IPS-11a (cell line): ENCODE results near the gene SYT17.

ENCODE experiments used
- H3K4me3 ChIP-seq: one replicate; pipeline ENCODE4 v1.5.1; 2013; ENCODE audit warnings: low read depth, low read length, control low read depth

The SYT17 gene

DNA sequence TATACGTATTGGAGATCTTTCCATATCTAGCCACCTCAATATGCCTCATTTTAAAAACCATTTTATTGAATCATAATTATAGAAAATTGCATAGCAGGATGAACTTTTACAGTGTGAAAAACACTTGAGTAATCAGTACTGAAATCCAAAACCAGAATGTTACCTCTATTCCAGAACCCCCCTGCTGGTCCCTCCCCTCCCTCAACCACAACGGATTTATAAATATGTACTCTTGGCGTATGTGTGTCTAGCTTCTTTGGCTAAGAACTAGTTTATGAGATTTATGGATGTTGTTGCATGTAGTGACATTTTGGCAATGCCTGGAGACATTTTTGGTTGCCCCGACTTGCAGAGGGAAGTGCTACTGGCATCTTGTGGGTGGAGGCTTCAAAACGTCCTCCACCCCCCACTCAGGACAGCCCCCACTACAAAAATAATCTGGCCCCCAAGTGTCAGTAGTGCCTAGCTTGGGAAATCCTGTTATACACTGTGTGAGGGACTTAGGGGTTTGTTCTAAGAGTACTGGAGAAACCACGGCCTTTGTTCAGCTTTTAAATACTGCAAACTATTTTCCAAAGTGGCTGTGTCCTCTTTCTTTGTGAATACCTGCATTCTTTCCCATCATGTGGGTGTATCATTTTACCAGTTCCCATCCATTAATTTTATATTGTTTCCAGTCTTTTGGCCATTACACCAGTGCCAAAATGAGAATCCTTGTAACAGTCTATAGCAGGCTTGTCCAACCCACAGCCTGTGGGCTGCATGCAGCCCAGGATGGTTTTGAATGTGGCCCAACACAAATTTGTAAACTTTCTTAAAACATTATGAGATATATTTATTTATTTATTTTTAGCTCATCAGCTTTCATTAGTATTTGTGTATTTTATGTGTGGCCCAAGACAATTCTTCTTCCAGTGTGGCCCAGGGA, 30.6 kb upstream of the SYT17 start:
- H3K4me3 ChIP-seq, result no peak overlapping the region

DNA sequence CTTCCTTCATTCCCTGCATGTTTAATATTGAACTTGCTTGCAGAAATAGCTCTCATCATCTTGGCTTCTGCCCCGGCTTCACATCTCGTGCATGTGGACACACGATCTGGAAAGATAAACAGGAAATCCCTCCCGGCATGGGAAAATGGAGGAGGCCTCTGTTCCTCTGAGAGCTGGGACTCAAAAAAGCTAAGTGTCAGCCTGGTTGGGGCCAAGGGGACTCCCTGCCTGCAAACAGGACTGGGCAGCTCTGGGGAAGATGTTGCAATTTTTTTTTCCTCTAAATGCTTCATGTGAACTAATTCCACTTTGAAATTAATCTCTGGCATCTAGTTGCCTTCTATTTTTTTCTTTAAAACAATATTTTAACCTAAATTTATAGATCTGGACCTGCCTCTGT, 29.4 kb upstream of the SYT17 start:
- H3K4me3 ChIP-seq, result no peak overlapping the region

DNA sequence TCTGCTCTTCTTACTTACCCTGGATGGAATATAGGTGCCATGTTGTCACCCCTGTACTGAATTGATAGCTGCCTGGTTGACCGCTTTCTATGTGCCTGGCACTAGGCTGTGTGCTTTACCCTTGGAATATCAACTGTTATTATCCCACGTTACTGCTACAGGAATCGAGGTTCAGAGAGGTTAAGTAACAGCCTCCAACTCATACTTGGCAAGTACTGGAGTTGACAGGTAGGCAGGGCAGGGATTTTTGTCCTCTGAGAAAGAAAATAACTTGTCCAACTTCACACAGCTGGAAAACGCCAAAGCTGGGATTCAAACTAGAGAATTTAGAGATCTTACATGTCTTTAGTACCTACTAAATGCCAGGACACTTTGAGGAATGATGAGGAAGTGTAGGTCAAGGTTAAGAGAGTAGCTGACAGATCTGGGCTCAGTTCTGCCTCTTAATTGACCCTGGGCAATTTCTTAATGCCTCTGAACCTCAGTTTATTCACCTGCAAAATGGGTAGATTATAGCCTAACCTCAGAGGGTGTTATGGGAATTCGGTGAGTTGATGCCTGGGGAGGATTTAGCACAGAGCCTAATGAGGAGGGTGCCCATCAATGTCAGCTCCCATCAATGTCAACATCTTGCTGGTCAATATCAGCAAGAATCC, 28.5 kb upstream of the SYT17 start:
- no peak overlapping the region for H3K4me3 ChIP-seq

DNA sequence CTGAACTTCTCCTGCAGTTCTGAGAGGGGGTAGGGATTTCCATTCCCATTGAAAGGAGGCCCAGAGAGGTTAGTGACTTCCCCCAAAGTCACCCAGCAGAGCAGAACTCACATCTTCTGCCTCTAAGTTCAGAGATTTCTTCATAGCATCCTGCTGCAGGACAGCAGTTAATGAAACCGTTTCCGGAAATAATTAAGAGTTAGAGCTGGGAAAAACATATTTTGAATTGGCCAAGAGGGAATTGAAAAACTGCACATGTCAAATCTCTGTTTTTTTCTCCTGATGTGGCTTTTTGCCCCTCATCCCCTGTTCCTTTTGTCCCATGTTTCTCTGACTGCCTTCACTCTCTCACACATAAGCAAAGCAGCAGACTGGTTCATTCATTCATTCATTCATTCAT, 27.6 kb upstream of the SYT17 start:
- no peak overlapping the region for H3K4me3 ChIP-seq

DNA sequence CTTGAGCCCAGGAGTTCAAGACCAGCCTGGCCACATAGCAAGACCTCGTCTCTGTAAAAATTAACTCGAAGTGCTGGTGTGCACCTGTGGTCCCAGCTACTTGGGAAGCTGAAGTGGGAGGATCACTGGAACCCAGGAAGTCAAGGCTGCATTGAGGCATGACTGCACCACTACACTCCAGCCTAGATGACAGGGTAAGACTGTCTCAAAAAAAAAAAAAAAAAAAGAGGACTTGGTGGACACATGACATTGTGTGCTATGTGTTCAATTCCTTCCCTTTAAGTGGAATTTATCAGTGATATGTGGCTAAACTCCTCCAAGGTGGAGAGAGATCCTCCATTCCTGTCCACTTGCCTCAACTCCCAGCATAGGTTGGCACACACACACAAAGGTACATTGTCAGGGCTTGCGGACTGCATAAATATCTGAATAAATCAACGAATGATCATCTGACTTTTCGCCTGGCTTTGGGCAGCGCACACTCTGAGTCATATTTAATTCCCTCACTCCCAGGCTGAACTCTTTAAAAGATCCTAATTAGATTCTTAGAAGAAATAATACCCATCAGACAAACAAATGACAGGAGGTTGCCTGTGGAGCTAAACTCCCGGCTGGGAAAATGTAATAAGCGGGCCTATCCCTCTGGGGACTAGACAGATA, 25.0 kb upstream of the SYT17 start:
- H3K4me3 ChIP-seq, result no peak overlapping the region

DNA sequence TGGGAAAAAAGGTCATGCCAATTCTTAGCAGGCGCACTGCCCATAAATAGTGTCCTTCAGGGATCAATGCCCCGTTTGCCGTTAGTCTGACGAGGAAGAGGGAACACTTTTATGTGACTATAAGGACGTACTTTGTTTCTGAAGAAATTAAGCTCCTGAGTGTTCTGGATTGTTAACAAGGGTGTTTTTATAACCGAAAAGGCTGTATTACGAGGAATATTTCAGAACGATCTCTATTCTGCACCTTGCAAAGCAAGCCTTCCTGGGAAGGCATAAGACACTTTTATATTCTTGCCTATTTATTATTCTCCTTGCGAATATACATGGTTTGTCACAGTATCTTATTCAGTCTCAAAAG, 24.5 kb upstream of the SYT17 start:
- no peak overlapping the region for H3K4me3 ChIP-seq

DNA sequence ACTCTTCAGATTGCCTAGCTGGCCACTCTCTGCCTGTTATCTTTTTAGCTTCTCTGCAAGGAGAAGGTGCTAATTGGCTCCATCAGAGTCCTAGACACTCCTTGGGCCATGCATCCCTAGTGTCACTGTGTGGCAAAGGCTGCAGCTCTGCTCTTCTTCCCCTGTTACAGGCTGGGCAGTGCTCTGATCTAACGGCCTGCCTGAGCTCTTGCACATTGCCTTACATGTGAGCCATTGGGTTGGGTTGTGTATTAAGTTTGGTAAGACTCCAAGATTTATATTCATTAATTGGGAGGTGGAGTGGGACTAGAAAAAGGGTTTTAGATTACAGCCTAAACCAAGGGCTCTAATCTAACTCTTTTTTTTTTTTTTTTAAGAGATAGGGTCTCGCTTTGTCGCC, 23.0 kb upstream of the SYT17 start:
- no peak overlapping the region for H3K4me3 ChIP-seq

DNA sequence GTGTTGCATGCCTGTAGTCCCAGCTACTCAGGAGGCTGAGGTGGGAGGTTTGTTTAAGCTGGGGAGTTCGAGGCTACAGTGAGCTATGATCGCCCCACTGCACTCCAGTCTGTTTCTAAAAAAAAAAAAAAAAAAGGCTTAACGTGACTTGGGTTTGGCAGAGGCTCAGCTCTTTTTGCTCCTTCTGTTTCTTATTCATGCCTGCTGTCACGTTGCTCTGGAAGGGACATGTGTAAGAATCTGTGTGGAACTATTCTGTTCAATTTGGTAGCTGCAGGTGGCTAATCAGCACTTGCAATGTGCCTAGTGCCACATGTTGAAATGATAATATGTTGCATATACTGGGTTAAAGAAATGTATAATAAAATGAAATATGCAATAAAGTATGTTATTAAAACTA, 20.9 kb upstream of the SYT17 start:
- no peak overlapping the region for H3K4me3 ChIP-seq

DNA sequence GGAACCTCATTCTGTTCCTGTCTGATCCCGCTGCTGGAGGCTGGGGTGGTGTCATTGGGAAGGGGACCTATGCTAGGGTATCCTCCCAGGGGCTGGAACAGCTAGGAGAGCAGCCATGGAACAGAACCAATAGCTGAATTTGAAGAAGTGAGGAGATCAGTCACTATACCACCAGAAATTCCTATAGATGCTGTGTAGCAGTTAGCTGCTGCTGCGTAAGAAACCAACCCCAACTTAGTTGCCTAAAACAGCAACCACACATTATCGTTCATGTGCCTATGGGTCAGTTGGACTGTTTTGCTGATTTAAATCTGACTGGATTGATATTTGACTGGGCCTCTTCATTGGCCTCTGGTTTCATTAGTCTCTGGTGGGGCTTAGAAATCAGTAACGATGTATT, 20.4 kb upstream of the SYT17 start:
- H3K4me3 ChIP-seq, result no peak overlapping the region

DNA sequence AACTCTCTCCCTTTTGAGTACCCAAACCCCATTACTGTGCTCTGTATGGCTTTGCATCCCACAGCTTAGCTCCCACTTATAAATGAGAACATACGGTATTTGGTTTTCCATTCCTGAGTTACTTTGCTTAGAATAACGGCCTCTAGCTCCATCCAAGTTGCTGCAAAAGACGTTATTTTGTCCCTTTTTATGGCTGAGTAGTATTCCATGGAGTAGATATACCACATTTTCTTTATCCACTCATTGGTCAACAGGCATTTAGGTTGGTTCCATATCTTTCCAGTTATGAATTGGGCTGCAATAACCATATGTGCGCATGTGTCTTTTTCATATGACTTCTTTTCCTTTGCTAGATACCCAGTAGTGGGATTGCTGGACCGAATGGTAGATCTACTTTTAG, 19.9 kb upstream of the SYT17 start:
- H3K4me3 ChIP-seq, result no peak overlapping the region

DNA sequence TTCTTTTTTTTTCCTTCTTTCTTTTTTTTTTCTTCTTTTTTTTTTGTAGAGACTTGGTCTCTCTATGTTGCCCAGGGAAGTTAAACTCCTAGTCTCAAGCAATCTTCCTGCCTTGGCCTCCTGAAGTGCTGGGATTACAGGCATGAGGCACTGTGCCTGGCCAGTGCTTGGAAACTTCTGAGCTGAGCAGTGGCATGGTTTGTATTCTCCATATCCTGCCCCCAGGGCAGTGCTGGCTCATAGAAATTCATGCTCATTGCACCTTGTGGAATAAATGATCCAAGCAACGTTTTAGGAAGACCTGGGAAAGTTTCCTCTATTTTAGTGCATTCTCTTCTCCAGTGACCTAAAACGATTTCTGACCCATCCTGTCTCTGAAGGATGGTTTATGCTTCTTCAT, 16.7 kb upstream of the SYT17 start:
- no peak overlapping the region for H3K4me3 ChIP-seq

DNA sequence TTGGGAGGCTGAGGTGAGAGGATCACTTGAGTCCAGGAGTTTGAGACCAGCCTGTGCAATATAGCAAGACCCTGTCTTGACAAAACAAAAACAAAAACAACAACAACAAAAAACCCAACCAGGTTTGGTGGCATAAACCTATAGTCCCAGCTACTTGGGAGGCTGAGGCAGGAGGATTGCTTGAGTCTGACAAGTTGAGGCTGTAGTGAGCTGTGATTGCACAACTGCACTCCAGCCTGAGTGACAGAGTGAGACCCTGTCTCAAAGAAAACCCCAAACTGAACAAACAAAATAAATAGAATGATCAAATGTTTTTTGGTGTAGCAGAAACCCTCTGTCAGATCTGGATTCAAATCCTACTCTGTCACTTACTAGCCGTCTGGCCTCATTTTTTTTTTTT, 16.0 kb upstream of the SYT17 start:
- H3K4me3 ChIP-seq, result no peak overlapping the region

DNA sequence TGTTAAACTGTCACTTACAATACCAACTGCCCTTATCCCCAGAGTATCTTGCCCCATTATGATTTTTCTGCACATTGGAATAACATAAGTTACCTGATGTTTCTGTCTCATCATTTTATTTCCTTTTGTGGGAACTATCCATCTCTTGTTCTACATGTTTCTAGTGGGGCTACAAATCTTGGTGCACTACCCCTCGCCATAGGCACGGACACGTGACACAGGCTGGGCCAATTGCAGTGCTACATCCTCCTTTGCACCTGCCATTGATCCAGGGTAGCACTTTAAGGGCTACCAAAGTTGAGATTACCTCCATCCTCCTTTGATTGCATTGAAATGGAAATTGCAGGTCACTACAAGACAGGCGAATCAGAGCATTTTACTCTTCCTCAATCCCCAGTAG, 14.2 kb upstream of the SYT17 start:
- no peak overlapping the region for H3K4me3 ChIP-seq

DNA sequence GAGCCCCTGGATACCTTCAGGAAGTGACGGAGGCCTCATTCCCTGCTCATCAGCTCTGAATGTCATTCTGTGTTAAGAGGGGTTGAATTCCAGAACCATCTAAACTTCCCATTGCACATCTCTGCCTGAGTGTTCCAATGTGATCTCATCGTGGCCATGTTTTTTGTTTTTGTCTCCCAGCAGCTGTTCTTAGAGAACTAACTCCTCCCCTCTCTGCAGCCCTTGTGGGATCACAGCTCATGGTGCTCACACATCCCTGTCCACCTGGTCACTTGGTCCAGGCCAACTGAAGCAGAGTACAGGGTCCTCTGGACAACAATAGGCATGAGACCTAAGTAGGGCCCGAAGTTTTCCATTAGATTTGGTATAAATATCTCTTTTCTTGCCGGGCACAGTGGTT, 6.0 kb upstream of the SYT17 start:
- no peak overlapping the region for H3K4me3 ChIP-seq

DNA sequence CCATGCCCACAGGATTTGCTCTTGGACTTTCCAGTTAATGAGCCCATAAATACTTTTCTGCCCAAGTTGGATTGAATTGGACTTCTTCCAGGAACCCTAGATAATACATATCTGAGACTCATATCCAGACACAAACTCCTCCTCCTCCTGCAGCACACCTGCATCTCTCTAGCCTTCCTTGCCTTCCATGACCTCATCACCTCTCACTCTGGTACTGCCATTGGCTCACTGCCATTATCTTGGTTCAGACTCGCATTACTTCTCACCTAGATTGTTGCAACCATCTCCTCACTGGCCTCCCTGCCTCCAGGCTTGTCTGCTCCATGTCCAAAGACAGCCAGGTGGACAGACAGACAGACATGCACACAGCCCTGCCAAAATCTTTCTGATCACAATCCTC, 4.8 kb upstream of the SYT17 start:
- no peak overlapping the region for H3K4me3 ChIP-seq

DNA sequence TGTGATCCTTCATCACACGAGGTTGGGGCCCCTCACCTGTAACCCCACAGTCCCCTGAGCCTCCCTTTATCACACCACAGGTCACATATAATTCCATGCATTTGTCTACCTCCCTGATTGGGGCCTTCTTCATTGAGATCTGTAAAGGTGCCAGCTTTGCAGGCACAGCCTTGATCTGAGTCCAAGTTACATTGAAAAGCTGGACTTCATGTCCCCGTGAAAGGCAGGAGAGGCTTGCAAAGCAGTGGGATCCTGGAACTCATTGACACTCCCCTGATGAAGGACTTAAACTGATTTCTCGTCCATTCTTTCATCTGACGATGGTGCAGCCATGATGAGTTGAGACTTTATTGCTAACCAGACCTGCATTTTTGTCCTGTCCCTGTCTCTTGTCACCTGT, 3.8 kb upstream of the SYT17 start:
- H3K4me3 ChIP-seq, result no peak overlapping the region

DNA sequence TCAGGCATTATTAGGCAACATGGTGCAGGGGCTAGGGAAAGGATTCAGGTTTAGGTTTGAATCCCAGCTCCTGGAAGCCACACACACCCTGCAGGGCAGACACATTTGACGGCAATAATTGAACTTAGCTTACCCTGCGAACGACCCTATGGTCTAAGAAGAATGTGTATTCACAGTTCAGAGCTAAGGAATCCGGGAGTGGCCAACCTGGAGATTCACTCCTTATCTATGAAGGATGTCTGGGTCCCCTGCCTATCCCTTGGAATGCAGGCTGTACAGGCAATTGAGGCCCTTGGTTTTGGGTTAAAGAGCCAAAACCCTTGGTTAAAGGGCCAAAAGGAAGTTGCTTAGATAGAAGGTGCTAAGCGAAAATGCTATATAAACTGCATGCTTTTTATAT, 2.9 kb upstream of the SYT17 start:
- H3K4me3 ChIP-seq, result no peak overlapping the region

DNA sequence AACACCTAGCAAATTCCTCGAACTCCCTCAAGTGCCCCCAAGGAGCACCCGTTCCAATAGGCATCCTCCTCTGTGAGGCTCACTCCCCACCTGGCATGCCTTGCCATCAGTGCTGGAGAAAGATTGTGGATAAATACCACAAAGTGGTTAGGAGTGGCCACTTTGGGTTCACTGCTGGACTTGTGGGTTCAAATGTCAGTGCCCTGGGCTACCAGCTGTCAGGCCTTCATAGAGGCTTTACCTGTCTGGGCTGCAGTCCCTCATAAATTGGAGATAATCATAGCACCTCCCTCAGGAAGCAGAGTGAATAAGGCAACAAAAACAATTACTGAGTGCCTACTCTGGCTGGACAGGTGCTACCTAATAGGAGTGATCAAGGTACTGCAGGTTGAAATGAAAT, 1.5 kb upstream of the SYT17 start:
- no peak overlapping the region for H3K4me3 ChIP-seq

DNA sequence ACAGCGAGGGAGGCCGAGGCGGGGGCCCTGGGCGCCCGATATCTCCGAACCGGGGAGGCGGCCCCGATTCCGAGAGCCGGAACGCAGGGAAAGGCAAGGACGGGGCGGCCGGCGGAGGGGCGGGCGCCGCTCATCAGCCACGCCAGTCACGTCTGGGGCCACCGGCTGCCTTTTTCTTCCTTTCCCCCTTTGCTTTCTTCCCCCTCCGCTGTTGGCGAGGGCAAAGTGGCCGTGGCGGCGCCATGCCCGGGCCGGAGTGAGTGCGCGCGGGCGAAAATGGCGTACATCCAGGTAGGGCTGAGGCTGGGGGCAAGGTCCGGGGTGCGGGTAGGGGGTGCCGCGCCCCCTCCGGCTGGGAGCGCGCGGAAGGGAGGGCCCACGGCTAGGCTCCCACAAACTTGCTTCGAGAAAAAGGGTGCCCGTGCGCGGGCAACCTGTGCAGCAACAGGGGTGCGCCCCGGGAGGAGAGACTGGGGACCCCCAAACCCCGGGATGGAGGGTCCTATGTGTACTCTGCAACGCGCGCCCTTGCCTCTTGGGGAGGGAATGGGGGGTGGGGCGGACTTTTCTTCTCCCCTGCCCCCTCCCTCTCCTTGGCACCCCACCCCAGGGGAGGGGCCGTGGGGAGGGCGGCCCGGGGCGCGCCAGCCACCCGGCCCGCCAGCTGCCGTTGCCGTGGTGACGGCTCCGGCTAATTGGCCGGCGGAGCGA, 486 bp downstream of the SYT17 start:
- H3K4me3 ChIP-seq, result peak overlapping the region; percentile 70

DNA sequence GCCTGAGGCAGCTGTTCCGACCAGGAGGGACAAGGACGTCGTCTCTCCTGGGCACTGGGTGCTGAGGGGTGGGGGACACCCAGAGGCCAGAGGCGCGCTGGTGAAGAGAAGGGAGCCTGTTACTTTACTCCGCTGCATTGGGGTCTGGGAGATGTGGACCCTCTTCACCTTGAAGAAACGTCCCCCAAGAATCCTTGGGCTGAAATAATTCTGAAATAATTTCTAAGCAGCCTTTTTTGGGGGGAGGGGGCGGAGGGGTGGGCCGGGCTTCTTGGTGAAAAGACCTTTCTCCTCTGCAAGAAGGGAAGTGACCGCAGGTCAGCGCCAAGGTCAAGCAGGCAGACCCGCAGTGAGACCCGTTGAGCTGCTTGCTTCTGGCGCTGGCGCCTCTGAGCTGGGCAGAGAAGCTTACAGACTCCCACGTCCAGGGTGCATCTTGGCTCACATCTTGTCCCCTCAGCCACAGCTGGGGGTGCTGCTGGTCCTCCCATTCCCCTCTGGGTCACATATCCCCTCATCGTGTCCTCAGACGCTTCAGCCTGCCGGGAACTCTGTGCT, 1.1 kb downstream of the SYT17 start:
- H3K4me3 ChIP-seq, result peak overlapping the region; percentile 70

DNA sequence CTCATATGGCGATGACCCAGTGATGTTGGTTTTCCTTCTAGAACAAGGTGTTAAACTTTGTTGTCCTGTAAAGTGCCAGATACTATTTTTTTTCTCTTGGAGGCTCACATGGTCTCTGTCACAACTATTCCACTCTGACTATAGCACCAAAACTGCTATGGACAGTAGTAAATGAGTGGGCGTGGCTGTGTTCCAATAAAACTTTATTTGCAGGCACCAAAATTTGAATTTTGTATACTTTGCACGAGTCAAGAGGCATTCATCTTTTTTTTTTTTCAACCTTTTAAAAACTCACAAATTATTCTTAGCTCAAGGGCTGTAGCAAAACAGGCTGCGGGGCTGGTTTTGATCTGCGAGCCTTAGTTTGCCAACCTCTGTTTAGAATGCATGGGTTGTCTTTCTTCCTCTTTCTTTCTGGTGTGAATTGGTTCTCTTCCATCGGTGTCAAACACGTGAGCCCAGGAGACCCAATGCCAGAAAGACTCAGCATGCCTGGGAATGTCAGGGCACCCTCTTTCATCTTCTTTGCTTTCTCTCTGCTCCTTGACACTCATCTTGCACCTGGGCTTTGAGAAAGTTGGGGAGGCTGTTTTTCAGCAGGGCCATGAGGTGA, 2.1 kb downstream of the SYT17 start:
- no peak overlapping the region for H3K4me3 ChIP-seq
